ENCODE data around the gene DAB2.

Gene DAB2

GRCh38 chr5:39424736-39425637 lies at the start of gene DAB2:
TSS of gene DAB2 (minus strand) at chr5:39424980. CDS start at chr5:39394320, 30,660 bp downstream.
- H3K27ac ChIP-seq, result peak within 1 kb of the TSS; percentile 70
- no peaks in the 10 kb centered on the region for H3K27me3 ChIP-seq (replicated peaks)
- peak within 1 kb of the TSS; percentile 83 for H3K4me3 ChIP-seq (ENCODE audit: low read depth, low read length)
- DNase-seq, result peak; percentile 92
- peak; percentile 87 for TF ChIP-seq CTCF (IDR thresholded peaks at IDR 0.05; ENCODE audit: low read depth, low read length, missing control alignments)
- in situ Hi-C loops (cut with HindIII; ENCODE audit: low pct_ligation_motif_present, low sequenced_read_pairs), result no loop called here
- H3K36me3 ChIP-seq (replicated peaks), result peaks cover 3% of the 10 kb centered on the region

GRCh38 chr5:39473156-39473775 lies 48.5 kb upstream of the DAB2 start:
- Histone ChIP-seq H3K27ac (peak overlapping the region; percentile 86), H3K27me3 (replicated peaks) (no peaks in the 10 kb centered on the region), H3K36me3 (replicated peaks) (no peaks in the 10 kb centered on the region), H3K4me3 (ENCODE audit: low read depth, low read length) (no peak overlapping the region)
- no peak for TF ChIP-seq CTCF (IDR thresholded peaks at IDR 0.05; ENCODE audit: low read depth, low read length, missing control alignments)
- DNase-seq, result peak; percentile 87
- in situ Hi-C loops (cut with HindIII; ENCODE audit: low pct_ligation_motif_present, low sequenced_read_pairs), result no loop called here

GRCh38 chr5:39471836-39472508 lies 47.2 kb upstream of the DAB2 start:
- DNase-seq, result no peak
- no peak overlapping the region for H3K4me3 ChIP-seq (ENCODE audit: low read depth, low read length)
- in situ Hi-C loops (cut with HindIII; ENCODE audit: low pct_ligation_motif_present, low sequenced_read_pairs), result no loop called here

GRCh38 chr5:39470811-39471210 lies 46.0 kb upstream of the DAB2 start:
- no peak overlapping the region for H3K27ac ChIP-seq
- no peaks in the 10 kb centered on the region for H3K36me3 ChIP-seq (replicated peaks)
- in situ Hi-C loops (cut with HindIII; ENCODE audit: low pct_ligation_motif_present, low sequenced_read_pairs), result no loop called here
- DNase-seq, result no peak
- H3K4me3 ChIP-seq (ENCODE audit: low read depth, low read length), result no peak overlapping the region
- TF ChIP-seq CTCF (IDR thresholded peaks at IDR 0.05; ENCODE audit: low read depth, low read length, missing control alignments), result no peak
- H3K27me3 ChIP-seq (replicated peaks), result no peaks in the 10 kb centered on the region

More at GRCh38 chr5:39471836-39472508, 47.2 kb upstream of the DAB2 start:
- no peaks in the 10 kb centered on the region for H3K27me3 ChIP-seq (replicated peaks)
- H3K27ac ChIP-seq, result no peak overlapping the region
- H3K36me3 ChIP-seq (replicated peaks), result no peaks in the 10 kb centered on the region
- TF ChIP-seq CTCF (IDR thresholded peaks at IDR 0.05; ENCODE audit: low read depth, low read length, missing control alignments), result no peak

GRCh38 chr5:39469777-39470415 lies 45.1 kb upstream of the DAB2 start:
- TF ChIP-seq CTCF (IDR thresholded peaks at IDR 0.05; ENCODE audit: low read depth, low read length, missing control alignments), result no peak
- DNase-seq, result no peak

More at GRCh38 chr5:39469777-39470415, 45.1 kb upstream of the DAB2 start:
- in situ Hi-C loops (cut with HindIII; ENCODE audit: low pct_ligation_motif_present, low sequenced_read_pairs), result no loop called here
- Histone ChIP-seq H3K27me3 (replicated peaks) (no peaks in the 10 kb centered on the region), H3K36me3 (replicated peaks) (no peaks in the 10 kb centered on the region), H3K27ac (no peak overlapping the region), H3K4me3 (ENCODE audit: low read depth, low read length) (no peak overlapping the region)
